HepG2 (cell line): ENCODE results near the gene RPS19BP1. TPM values are rescaled to one million over a fixed set of nuclear protein-coding genes. Genes with fewer than 3 reads are reported as not detected.
A peak's percentile ranks its signal among the peaks of the same experiment; 100 is the strongest.

Experiments
- AHDC1 ChIP-seq: sonication (generic); formaldehyde crosslinking; IDR thresholded peaks from 2 replicates; pipeline ENCODE4 v1.5.1; 2020; ENCODE audit warnings: mild to moderate bottlenecking, missing genetic modification reagents, borderline replicate concordance
- ATAD3A ChIP-seq: sonication (generic); formaldehyde crosslinking; IDR thresholded peaks from 2 replicates; pipeline ENCODE4 v1.4.0; 2020; ENCODE audit warnings: missing genetic modification reagents
- HOXA3 ChIP-seq: sonication (generic); formaldehyde crosslinking; IDR thresholded peaks from 2 replicates; pipeline ENCODE4 v1.5.0; 2020; ENCODE audit warnings: missing genetic modification reagents
- NR2F6 ChIP-seq, 2 experiments: IDR thresholded peaks; 2 replicates each; pipeline ENCODE4 v1.6.1; 2016; ENCODE audit warnings: antibody characterized with exemption in 1 of 2, mild to moderate bottlenecking in 1 of 2
- PRMT3 ChIP-seq: sonication (generic); formaldehyde crosslinking; IDR thresholded peaks from 2 replicates; pipeline ENCODE4 v1.8.1; 2022; ENCODE audit warnings: low read depth, mild to moderate bottlenecking, moderate library complexity, missing genetic modification reagents, borderline replicate concordance
- THRA ChIP-seq: sonication (generic); formaldehyde crosslinking; IDR thresholded peaks from 2 replicates; pipeline ENCODE4 v1.4.0; 2020; ENCODE audit warnings: missing genetic modification reagents, borderline replicate concordance
- ZIK1 ChIP-seq: sonication (generic); formaldehyde crosslinking; IDR thresholded peaks from 2 replicates; pipeline ENCODE4 v1.5.0; 2020; ENCODE audit warnings: mild to moderate bottlenecking, low read depth, missing genetic modification reagents, borderline replicate concordance
- ZNF331 ChIP-seq: sonication (generic); formaldehyde crosslinking; IDR thresholded peaks from 2 replicates; pipeline ENCODE4 v1.4.0; 2020; ENCODE audit warnings: missing genetic modification reagents
- ZNF337 ChIP-seq: sonication (generic); formaldehyde crosslinking; IDR thresholded peaks from 2 replicates; pipeline ENCODE4 v1.5.1; 2020; ENCODE audit warnings: missing genetic modification reagents, low read depth, mild to moderate bottlenecking, borderline replicate concordance
- ZNF451 ChIP-seq: sonication (generic); formaldehyde crosslinking; IDR thresholded peaks from 2 replicates; pipeline ENCODE4 v1.5.0; 2020; ENCODE audit warnings: mild to moderate bottlenecking, missing genetic modification reagents
- ZNF703 ChIP-seq: sonication (generic); formaldehyde crosslinking; IDR thresholded peaks from 2 replicates; pipeline ENCODE4 v1.5.1; 2020; ENCODE audit warnings: missing genetic modification reagents, mild to moderate bottlenecking, moderate library complexity, borderline replicate concordance
- polyA plus RNA-seq, 8 experiments: library from polyadenylated mRNA; depleted of rRNA in 3 of 8; stranded (reverse) in 7 of 8; unstranded in 1 of 8; fragments of >200 nt; fragmentation: Illumina TruSeq in 4 of 8; extraction: Trizol in 4 of 8; gene quantifications; 2 replicates each; pipeline versions ENCODE4 v1.2.1 to v1.2.3, GENCODE V29; 2011 to 2016; ENCODE audit warnings: low read depth in 4 of 8, missing spikeins in 1 of 8, mixed read lengths in 1 of 8; ENCODE audit not compliant: insufficient read depth in 1 of 8
- total RNA-seq, 5 experiments: library from RNA; depleted of rRNA; stranded (reverse); fragments of >200 nt; fragmentation: Illumina TruSeq; extraction: Trizol; gene quantifications; 2 replicates each; pipeline ENCODE4 v1.2.3, GENCODE V29; 2016; ENCODE audit warnings: low read depth in 1 of 5
- TF ChIP-seq, protein P1 (sequence below): sonication (generic); formaldehyde crosslinking; IDR thresholded peaks from 2 replicates; pipeline ENCODE4 v1.9.0; 2021; ENCODE audit warnings: mild to moderate bottlenecking, missing genetic modification reagents

The RPS19BP1 gene
- total and polyA plus RNA-seq, 2 of the 13 experiments (the other 11 are each of a cell fraction or from before 2014, with no cell fraction given), result 44.3 to 81.3 TPM

- TF ChIP-seq, protein P1, sequence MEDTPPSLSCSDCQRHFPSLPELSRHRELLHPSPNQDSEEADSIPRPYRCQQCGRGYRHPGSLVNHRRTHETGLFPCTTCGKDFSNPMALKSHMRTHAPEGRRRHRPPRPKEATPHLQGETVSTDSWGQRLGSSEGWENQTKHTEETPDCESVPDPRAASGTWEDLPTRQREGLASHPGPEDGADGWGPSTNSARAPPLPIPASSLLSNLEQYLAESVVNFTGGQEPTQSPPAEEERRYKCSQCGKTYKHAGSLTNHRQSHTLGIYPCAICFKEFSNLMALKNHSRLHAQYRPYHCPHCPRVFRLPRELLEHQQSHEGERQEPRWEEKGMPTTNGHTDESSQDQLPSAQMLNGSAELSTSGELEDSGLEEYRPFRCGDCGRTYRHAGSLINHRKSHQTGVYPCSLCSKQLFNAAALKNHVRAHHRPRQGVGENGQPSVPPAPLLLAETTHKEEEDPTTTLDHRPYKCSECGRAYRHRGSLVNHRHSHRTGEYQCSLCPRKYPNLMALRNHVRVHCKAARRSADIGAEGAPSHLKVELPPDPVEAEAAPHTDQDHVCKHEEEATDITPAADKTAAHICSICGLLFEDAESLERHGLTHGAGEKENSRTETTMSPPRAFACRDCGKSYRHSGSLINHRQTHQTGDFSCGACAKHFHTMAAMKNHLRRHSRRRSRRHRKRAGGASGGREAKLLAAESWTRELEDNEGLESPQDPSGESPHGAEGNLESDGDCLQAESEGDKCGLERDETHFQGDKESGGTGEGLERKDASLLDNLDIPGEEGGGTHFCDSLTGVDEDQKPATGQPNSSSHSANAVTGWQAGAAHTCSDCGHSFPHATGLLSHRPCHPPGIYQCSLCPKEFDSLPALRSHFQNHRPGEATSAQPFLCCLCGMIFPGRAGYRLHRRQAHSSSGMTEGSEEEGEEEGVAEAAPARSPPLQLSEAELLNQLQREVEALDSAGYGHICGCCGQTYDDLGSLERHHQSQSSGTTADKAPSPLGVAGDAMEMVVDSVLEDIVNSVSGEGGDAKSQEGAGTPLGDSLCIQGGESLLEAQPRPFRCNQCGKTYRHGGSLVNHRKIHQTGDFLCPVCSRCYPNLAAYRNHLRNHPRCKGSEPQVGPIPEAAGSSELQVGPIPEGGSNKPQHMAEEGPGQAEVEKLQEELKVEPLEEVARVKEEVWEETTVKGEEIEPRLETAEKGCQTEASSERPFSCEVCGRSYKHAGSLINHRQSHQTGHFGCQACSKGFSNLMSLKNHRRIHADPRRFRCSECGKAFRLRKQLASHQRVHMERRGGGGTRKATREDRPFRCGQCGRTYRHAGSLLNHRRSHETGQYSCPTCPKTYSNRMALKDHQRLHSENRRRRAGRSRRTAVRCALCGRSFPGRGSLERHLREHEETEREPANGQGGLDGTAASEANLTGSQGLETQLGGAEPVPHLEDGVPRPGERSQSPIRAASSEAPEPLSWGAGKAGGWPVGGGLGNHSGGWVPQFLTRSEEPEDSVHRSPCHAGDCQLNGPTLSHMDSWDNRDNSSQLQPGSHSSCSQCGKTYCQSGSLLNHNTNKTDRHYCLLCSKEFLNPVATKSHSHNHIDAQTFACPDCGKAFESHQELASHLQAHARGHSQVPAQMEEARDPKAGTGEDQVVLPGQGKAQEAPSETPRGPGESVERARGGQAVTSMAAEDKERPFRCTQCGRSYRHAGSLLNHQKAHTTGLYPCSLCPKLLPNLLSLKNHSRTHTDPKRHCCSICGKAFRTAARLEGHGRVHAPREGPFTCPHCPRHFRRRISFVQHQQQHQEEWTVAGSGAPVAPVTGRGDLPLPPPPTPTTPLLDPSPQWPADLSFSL, result 0 out of 2 replicates have a peak, but pooled peaks have one; percentile 31
- TF ChIP-seq ZNF331 (peak; percentile 66), THRA (CRISPR knock-in tag) (peak; percentile 60), HOXA3 (peak; percentile 88), ZNF451 (CRISPR knock-in tag) (peak; percentile 90), ZNF337 (CRISPR knock-in tag) (no peak), AHDC1 (no peak; the same call in 1 of the 2 replicates), ZNF703 (CRISPR knock-in tag) (peak; percentile 94; the same call in 1 of the 2 replicates), NR2F6 (IDR thresholded peaks at IDR 0.05) (no peak), NR2F6 (CRISPR knock-in tag; IDR thresholded peaks at IDR 0.05) (no peak), PRMT3 (CRISPR knock-in tag) (0 out of 2 replicates have a peak, but pooled peaks have one; percentile 23), ZIK1 (CRISPR knock-in tag) (peak; percentile 36), ATAD3A (CRISPR knock-in tag) (no peak)
Observed at GRCh38 chr22:39520226-39521105, 12.1 kb downstream of the RPS19BP1 start, which contains the start of gene ATF4 (continued).
